Stimulated activated CD8-positive, alpha-beta memory T cell treated with anti-CD3 and anti-CD28 coated beads, Interleukin-2, amount 100 ng/mL, for 48 hours (primary cell): Measurements from ENCODE around the gene POT1.

Experiments
- DNase-seq, 2 donors: peaks; one replicate each; pipeline ENCODE4 v3.0.0-alpha.2; 2020; ENCODE audit warnings: low read depth in 2 of 2

The POT1 gene

GRCh38 chr7:124773339-124773738 lies 156.3 kb downstream of the POT1 start:
- no peak for DNase-seq
